OCI-LY7 (cell line): Measurements from ENCODE around the gene DNAH14. TPM values are rescaled to one million over a fixed set of nuclear protein-coding genes. Genes with fewer than 3 reads are reported as not detected.
"Not testable (repeated sequence)": the region's sequence is repeated elsewhere in the genome, so short reads cannot be mapped to it uniquely, and the experiment has no call there.

Experiments
- BruUV-seq: library from RNA; stranded (reverse); fragments of 400-500 nt; replicated peaks from 2 replicates; lab custom pipeline; 2021; lab: Mats Ljungman, UMichigan
- CTCF ChIA-PET: fragments of 300-600 bp; sonication (Branson Sonifier 250); formaldehyde crosslinking; loops from one replicate; lab custom pipeline; 2022; ENCODE audit warnings: antibody characterized with exemption; ENCODE audit not compliant: unreplicated experiment; lab: Charles Lee
- POLR2A ChIA-PET: fragments of 300-600 bp; sonication (Branson Sonifier 250); formaldehyde crosslinking; loops from one replicate; lab custom pipeline; 2022; ENCODE audit warnings: antibody characterized with exemption; lab: Charles Lee
- DNase-seq: peaks from one replicate; pipeline ENCODE4 v3.0.0-alpha.2; 2015; ENCODE audit warnings: low spot score
- H2AFZ ChIP-seq: fragments of 200-600 bp; sonication (generic), shearing (Covaris generic); 2 replicates; pipeline ENCODE4 v1.6.1; 2014; ENCODE audit warnings: mild to moderate bottlenecking, antibody characterized with exemption, low read length, moderate library complexity
- H3K27ac ChIP-seq: fragments of 200-600 bp; sonication (generic); 2 replicates; pipeline ENCODE4 v1.5.1; 2014; ENCODE audit warnings: mixed run types, low read depth, mild to moderate bottlenecking, moderate library complexity, low read length, inconsistent platforms; ENCODE audit not compliant: poor library complexity, severe bottlenecking
- H3K36me3 ChIP-seq: fragments of 200-600 bp; sonication (generic); 2 replicates; pipeline ENCODE4 v1.6.1; 2014; ENCODE audit warnings: mild to moderate bottlenecking, antibody characterized with exemption, low read length, moderate library complexity, mixed read lengths; ENCODE audit not compliant: insufficient read depth
- H3K4me1 ChIP-seq: fragments of 200-600 bp; sonication (generic); 2 replicates; pipeline ENCODE4 v1.5.1; 2014; ENCODE audit warnings: mild to moderate bottlenecking, low read length; ENCODE audit not compliant: insufficient read depth, poor library complexity, severe bottlenecking
- H3K4me2 ChIP-seq: fragments of 200-600 bp; sonication (generic); 2 replicates; pipeline ENCODE4 v1.6.1; 2014; ENCODE audit warnings: mild to moderate bottlenecking, low read length
- H3K4me3 ChIP-seq: fragments of 200-600 bp; sonication (generic); 2 replicates; pipeline ENCODE4 v1.5.1; 2014; ENCODE audit warnings: mild to moderate bottlenecking, low read depth, low read length; ENCODE audit not compliant: poor library complexity, severe bottlenecking
- H3K79me2 ChIP-seq: fragments of 200-600 bp; sonication (generic); 2 replicates; pipeline ENCODE4 v1.6.1; 2016; ENCODE audit warnings: low read depth, mild to moderate bottlenecking, low read length, moderate library complexity, mixed read lengths; ENCODE audit not compliant: insufficient read depth
- H3K9me2 ChIP-seq: fragments of 200-600 bp; sonication (generic); 2 replicates; pipeline ENCODE4 v1.6.1; 2016; ENCODE audit warnings: mild to moderate bottlenecking, low read length, mixed read lengths; ENCODE audit not compliant: insufficient read depth
- H3K9me3 ChIP-seq: fragments of 200-600 bp; sonication (generic); 2 replicates; pipeline ENCODE4 v1.6.1; 2014; ENCODE audit warnings: mild to moderate bottlenecking, mixed run types, low read length, mixed read lengths
- H4K20me1 ChIP-seq: fragments of 200-600 bp; sonication (generic); 2 replicates; pipeline ENCODE4 v1.6.1; 2014; ENCODE audit warnings: mild to moderate bottlenecking, antibody characterized with exemption, low read length, moderate library complexity, mixed read lengths; ENCODE audit not compliant: insufficient read depth
- EZH2phosphoT487 ChIP-seq: fragments of 200-600 bp; sonication (generic); IDR thresholded peaks from 2 replicates; pipeline ENCODE4 v1.6.1; 2018; ENCODE audit warnings: low read depth, borderline replicate concordance, mild to moderate bottlenecking, mixed run types, antibody characterized with exemption, low read length, moderate library complexity, mixed read lengths
- intact Hi-C: fragments of 100-400 bp; cut with micrococcal nuclease; formaldehyde crosslinking; loops from one replicate; pipeline ENCODE4 v1.10.0; 2022; ENCODE audit not compliant: unreplicated experiment
- total RNA-seq, 2 experiments: library from RNA; depleted of rRNA in 1 of 2; stranded (reverse); fragments of >200 nt in 1 of 2; shearing (Covaris generic) in 1 of 2; gene quantifications; 2 replicates each; pipeline ENCODE4 v1.2.3, GENCODE V29; 2014 to 2022
- TF ChIP-seq, protein P1 (sequence below): fragments of 200-600 bp; sonication (generic); conservative IDR thresholded peaks from 2 replicates; pipeline ENCODE4 v1.5.1; 2014; ENCODE audit warnings: mild to moderate bottlenecking, antibody characterized with exemption, low read length, moderate library complexity, mixed read lengths

DNAH14 gene
- total RNA-seq, 2 experiments from 2014 or later: not detected

DNA sequence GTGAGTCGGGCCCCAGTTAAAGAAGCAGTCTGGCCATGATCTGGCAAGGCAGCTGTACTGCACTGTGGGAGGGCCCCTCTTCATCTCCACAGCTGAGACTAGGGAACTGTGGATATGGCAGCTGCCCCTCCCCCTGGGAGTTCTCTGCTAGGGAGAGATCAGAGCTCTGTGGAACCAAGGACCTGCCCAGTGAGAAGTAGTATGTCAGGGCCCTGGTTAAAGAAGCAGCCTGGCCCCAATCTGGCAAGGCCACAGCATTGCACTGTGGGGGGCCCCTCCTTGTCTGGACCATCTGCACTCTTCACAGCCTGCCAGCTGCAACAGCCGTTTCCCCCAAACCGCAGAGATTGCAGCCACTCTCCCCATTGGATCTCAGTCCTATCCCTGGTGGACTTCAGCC is 208.5 kb downstream of the DNAH14 start:
- BruUV-seq: no TSS peak
- ChIA-PET POLR2A (no interaction called here), CTCF (no interaction called here)
- no peak for DNase-seq
- intact Hi-C loops: no loop called here
- Histone ChIP-seq H3K4me3 (no peak overlapping the region), H3K79me2 (no peaks in the 10 kb centered on the region), H2AFZ (no peak overlapping the region), H3K4me1 (no peaks in the 10 kb centered on the region), H3K9me3 (no peaks in the 10 kb centered on the region), H4K20me1 (no peaks in the 10 kb centered on the region), H3K36me3 (no peaks in the 10 kb centered on the region), H3K9me2 (no peaks in the 10 kb centered on the region), H3K4me2 (no peak overlapping the region), H3K27ac (no peak overlapping the region)
- TF ChIP-seq, protein P1, sequence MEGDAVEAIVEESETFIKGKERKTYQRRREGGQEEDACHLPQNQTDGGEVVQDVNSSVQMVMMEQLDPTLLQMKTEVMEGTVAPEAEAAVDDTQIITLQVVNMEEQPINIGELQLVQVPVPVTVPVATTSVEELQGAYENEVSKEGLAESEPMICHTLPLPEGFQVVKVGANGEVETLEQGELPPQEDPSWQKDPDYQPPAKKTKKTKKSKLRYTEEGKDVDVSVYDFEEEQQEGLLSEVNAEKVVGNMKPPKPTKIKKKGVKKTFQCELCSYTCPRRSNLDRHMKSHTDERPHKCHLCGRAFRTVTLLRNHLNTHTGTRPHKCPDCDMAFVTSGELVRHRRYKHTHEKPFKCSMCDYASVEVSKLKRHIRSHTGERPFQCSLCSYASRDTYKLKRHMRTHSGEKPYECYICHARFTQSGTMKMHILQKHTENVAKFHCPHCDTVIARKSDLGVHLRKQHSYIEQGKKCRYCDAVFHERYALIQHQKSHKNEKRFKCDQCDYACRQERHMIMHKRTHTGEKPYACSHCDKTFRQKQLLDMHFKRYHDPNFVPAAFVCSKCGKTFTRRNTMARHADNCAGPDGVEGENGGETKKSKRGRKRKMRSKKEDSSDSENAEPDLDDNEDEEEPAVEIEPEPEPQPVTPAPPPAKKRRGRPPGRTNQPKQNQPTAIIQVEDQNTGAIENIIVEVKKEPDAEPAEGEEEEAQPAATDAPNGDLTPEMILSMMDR: no peak
- TF ChIP-seq EZH2phosphoT487: no peak

DNA sequence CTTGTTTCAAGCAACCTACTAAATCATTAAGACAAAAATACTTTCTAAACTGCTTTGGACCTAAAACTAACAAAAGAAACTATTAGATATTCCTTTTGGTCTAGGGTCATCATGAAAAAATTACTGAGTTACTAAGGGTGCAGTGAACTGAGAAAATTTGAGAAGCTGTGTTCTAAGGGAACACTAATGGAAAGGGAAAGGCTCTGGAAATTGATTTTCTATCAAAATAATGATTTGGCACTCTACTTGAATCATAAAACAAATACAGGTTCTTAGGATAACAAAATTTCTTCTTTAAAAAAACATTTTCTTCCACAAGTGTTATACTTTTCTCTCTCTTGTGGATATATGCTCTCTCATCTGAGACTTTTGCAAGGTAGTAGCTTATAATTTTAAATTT is 213.5 kb downstream of the DNAH14 start:
- Histone ChIP-seq H3K27ac (no peak overlapping the region), H3K4me3 (no peak overlapping the region), H3K9me2 (no peaks in the 10 kb centered on the region), H3K36me3 (no peaks in the 10 kb centered on the region), H3K79me2 (no peaks in the 10 kb centered on the region), H3K4me2 (no peak overlapping the region), H3K4me1 (no peaks in the 10 kb centered on the region), H4K20me1 (no peaks in the 10 kb centered on the region), H3K9me3 (no peaks in the 10 kb centered on the region), H2AFZ (no peak overlapping the region)
- no peak for TF ChIP-seq EZH2phosphoT487
- TF ChIP-seq, protein P1: no peak
- intact Hi-C loops: no loop called here
- ChIA-PET POLR2A (no interaction called here), CTCF (no interaction called here)
- BruUV-seq: no TSS peak
- DNase-seq: no peak

DNA sequence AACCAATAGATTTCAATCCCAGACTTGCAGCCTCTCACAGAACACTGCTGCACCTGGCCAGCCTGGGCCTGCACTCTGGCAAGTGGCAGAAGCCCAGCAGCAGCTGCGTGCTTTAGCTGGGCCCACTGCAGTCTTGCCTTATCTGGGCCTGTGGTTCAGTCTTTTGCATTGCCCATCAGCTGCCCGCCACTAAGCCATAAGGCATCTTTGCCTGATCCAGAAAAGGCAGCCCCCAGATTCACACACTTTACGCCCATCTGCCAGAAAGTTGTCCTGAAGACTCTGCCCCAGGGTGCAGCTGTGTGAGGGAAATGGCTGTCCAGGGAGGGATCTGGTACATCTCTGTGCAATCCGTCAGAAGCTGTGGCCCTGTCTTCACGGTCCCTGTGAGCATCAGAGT is 217.0 kb downstream of the DNAH14 start:
- no peaks in the 10 kb centered on the region for H3K9me3 ChIP-seq
- ChIA-PET POLR2A (no interaction called here), CTCF (no interaction called here)
- no peak overlapping the region for H3K4me3 ChIP-seq
- H3K36me3 ChIP-seq: no peaks in the 10 kb centered on the region
- DNase-seq: no peak
- no peaks in the 10 kb centered on the region for H3K9me2 ChIP-seq
- H3K79me2 ChIP-seq: no peaks in the 10 kb centered on the region
- no peaks in the 10 kb centered on the region for H3K4me1 ChIP-seq
- TF ChIP-seq, protein P1: no peak
- TF ChIP-seq EZH2phosphoT487: no peak
- no TSS peak for BruUV-seq
- H3K27ac ChIP-seq: no peak overlapping the region
- H4K20me1 ChIP-seq: no peaks in the 10 kb centered on the region
- no peak overlapping the region for H3K4me2 ChIP-seq
- intact Hi-C loops: no loop called here
- H2AFZ ChIP-seq: no peak overlapping the region

DNA sequence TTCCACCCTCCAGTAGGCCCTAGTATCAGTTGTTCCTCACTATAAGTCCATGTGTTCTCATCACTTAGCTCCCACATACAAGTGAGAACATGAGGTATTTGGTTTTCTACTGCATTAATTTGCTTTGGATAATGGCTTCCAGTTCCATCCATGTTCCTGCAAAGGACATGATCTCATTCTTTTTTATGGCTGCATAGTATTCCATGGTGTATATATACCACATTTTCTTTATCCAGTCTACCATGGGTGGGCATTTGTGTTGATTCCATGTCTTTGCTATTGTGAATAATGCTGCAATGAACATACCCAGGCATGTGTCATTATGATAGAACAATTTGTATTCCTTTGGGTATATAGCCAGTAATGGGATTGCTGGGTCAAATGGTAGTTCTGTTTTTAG is 218.3 kb downstream of the DNAH14 start:
- H3K4me1 ChIP-seq, POLR2A ChIA-PET, H3K36me3 ChIP-seq, H3K9me3 ChIP-seq, H3K79me2 ChIP-seq, DNase-seq, CTCF ChIA-PET, H3K4me2 ChIP-seq, H3K27ac ChIP-seq, H3K9me2 ChIP-seq, H4K20me1 ChIP-seq, BruUV-seq, H2AFZ ChIP-seq, intact Hi-C loops, H3K4me3 ChIP-seq: not testable (repeated sequence)
